ENCODE results near the gene TSPAN16.
"Not testable (repeated sequence)": the region's sequence is repeated elsewhere in the genome, so short reads cannot be mapped to it uniquely, and the experiment has no call there.

The TSPAN16 gene

DNA sequence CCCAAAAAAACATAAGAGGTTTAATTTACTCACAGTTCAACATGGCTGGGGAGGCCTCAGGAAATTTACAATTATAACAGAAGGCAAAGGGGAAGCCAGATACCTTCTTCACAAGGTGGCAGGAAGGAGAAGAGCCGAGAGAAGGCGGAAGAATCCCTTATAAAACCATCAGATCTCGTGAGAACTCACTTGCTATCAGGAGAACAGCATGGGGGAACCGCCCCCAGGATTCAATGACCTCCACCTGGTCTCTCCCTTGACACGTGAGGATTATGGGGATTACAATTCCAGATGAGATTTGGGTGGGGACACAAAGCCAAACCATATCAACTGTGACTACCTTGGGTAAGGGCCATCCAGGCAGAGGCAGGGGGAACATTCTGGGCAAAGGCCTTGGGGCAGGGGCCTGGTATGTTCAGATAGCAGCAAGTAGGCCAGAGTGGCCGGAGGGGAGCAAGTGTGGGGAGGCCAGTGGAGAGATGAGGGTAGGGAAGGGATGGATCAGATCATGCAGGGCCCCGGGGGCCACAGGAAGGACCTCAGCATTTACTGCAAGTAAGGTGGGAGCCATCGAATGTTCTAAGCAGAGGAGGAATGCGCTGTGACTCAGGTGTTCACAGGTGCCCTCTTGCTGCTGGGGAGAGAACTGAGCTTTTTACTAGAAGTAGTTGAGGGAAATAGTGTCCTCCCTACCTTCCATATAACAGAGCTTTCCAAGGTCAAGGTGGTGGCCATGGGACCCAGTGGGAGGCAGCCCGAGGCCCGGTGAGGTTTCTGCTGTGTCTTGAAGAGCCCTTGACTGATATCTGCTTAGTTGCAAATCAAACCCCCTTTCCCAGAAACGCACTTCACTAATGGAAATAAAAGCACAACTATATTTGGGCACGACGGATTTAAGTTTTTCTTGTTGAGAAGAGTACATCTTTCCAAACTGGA, 25.5 kb downstream of the TSPAN16 start:
- no peak for DNase-seq

DNA sequence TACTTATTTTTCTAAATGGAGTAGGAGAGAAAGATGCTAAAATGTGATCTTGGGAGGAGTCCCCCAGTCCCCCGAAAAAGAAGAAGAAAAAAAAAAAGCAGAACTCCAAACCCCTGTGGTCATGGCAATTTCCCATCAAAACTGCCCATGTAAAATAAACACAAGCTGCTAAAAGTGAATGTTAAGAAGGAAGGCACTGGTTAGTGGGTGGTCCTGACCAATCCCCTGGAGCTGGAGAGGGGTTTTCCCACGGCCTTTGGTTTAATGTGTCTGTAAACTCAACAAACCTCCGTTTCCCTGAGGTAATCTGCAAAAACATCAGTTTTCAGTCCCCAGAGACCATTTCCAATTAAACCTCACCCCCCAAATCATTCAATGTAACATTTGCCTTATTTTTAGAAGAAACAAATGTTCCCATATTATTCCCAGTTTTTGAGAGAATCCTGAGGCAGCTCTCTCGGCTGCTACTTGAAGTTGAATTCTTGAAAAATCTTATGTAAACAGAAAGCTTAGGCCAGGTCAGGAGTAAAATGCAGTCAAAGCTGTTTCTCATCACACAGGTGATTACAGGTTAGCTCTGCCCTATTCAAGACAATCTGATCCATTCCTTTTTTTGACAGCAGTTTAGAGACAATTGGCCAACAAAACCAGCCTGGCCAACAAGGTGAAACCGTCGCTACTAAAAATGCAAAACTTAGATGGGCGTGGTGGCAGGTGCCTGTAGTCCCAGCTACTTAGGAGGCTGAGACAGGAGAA, 26.5 kb downstream of the TSPAN16 start:
- DNase-seq, result no peak

DNA sequence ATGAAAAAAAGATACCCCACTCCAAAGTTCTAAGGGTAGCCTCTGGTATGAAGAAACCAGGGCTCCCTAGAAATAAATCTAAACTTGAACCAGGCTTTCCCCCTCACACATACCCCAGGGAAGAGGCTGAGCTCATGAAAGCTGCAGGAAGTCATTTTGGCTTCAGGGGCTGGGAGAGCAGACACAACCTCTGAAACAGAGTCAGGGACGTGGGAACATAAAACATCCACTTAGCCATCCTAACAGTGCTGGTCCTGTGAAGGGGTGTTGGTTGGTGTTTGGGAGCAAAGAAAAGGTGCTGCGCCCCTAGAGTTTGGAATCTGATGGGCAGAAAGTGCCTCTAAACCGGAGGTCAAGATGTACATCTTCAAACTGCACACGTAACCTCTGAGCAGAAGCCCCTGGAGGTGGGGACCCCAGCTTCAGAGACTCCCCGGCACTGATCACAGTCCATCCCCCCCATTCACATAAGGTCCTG, 27.7 kb downstream of the TSPAN16 start:
- no peak for DNase-seq

DNA sequence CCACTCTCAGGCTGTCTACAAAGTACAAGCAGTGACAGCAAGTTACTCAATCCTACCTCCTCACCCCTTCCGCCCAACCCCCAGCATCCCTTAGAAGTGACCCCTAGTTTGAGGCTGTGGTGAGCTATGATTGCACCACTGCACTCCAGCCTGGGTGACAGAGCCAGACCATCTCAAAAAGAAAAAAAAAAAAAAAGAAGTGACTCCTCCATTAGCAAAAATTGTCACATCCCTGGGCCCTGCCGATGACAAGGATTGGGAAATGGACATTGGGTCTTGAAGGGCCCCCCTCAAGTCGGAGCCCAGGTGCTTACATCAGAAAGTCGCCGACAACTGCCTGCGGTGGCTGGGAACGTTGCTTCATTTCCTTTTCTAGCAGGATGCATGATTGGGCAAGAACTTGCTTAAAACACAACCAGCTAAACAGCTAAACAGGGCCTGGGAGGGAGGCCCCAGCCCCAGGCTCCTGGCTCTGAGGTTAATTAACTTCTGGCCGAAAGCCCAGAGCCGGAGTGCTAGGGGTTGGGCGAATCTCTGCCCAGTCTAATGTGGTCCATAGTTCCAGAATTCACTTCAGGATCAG, 28.2 kb downstream of the TSPAN16 start:
- peak; percentile 44 for DNase-seq

DNA sequence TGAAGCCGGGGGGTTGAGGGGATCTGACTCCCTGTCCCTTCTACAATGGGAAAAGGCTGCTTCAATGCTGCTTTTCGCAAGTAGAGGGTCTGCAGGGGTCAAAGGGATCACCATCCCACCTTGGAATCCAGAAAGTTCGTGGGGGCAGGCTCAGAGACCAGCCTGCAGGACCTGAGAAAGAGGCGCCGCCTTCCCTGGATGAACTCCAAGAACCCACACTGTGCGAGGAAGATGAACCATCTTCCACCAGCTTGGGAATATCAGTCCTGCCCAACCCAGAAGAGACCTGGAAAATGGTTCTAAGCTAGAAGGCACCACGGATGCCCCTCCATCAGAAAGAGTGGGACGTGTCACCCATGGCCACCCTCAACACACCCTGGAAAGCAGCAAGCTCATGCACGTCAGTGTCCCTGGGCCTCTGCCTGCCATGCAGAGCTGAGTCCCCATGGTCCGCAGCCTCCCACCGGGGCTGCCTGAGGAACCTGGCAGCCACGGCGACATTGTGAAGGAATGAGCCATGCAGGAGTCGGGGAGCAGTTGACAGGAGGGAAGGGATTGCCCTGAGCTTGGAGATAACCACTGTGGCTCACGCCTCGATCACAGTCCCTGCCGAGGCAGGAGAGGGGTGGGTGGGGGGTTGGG, 28.9 kb downstream of the TSPAN16 start:
- DNase-seq, result no peak

DNA sequence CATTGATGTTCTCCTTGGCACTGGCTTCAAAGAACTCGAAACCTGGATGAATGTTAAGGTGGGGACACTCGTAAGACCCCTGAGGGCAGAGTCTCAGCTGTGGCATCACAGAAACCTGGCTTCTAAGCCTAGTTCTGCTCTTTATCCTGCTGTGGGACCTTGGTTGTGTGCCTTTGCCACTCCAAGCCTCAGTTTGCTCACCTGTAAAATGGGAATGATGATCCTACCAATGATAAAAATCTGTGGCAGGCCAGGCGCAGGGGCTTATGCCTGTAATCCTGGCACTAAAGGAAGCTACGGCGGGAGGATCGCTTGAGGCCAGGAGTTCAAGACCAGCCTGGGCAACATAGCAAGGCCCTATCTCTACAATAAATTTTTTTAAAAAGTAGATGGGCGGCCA, 29.6 kb downstream of the TSPAN16 start:
- DNase-seq, result no peak

DNA sequence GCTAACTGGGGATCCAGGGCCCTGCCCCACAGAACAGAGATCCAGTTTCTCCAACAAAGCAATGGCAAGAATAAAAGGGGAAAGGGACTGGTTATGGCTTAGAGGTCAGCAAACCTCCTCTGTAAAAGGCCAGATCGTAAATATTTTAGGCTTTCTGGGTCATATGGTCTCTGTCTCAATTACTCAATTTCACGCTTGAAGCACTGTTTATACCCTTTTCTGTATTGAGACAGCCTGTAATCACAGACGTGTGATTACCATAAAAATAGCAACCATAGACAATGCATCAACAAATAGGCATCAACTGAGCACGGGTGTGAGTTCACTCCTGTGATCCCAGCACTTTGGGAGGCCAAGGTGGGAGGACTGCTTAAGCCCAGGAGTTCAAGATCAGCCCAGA, 34.2 kb downstream of the TSPAN16 start:
- no peak for DNase-seq

DNA sequence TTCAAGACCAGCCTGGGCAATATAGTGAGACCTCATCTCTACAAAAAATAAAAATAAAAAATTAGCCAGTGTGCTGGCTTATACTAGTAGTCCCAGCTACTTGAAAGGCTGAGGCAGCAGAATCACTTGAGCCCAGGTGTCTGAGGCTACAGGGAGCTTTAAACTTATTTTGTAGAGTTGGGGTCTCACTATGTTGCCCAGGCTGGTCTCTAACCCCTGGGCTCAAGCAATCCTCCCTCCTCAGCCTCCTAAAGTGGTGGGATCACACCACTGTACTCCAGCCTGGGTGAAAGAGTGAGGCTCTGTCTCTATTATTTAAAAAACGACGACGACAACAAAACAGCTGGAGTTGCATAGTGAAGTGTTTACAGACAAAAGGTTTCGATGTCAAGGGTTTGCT, 35.5 kb downstream of the TSPAN16 start:
- DNase-seq, result no peak

DNA sequence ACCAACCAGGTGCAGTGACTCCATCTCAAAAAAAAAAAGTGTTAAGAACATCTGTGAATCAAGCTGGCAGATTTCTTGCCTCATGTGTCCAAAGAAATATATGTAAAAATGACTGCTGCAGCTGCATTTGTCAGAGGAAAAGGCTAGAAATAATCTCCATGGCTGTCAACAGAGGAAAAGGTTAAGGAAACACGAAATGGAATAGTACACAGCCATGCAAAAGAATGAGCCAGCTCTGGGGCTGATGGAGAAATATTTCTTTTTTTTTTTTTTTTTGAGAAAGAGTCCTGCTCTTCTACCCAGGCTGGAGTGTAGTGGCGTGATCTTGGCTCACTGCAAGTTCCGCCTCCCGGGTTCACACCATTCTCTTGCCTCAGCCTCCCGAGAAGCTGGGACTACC, 36.9 kb downstream of the TSPAN16 start:
- no peak for DNase-seq

DNA sequence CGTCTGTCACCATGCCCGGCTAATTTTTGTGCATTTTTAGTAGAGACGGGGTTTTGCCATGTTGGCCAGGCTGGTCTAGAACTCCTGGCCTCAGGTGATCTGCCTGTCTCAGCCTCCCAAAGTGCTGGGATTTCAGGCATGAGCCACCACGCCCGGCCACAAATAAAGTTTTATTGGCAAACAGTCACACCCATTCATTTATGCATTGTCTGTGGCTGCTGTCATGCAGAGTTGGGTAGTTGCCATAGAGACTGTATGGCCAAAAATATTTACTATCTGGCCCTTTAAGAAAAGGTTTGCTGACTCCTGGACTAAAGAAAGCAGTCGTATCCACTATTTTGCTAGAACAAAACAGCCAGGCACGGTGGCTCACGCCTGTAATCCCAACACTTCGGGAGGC, 37.9 kb downstream of the TSPAN16 start:
- not testable (repeated sequence) for DNase-seq

DNA sequence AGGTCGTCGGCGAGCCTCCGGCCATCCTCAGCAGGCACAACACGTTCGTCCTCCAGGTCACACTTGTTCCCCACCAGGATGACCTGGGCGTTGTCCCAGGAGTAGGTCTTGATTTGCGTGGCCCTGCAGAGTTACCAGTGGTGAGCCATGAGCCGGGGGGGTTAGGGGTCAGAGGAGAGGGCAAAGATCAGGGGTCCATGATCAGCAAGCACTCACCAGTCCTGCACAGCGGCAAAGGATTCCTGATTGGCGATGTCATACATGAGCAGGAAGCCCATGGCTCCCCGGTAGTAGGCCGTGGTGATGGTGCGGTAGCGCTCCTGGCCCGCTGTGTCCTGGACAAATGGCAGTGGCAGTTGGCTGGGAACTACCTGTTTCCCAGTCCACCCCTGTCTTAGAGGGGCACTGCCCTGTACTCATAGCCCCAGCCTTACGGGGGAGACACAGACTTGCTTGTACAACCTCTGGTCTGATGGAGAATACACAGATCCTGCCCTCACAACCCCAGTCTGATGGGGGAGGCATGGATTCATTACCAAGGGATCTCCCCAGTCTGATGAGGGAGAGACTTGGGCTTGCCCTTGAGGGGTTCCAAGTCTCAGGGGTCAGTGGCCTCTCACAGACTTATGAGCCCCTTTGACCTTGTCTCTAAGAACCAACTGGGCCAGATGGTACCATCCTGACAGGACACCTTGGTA, 39.6 kb downstream of the TSPAN16 start:
- no peak for DNase-seq

DNA sequence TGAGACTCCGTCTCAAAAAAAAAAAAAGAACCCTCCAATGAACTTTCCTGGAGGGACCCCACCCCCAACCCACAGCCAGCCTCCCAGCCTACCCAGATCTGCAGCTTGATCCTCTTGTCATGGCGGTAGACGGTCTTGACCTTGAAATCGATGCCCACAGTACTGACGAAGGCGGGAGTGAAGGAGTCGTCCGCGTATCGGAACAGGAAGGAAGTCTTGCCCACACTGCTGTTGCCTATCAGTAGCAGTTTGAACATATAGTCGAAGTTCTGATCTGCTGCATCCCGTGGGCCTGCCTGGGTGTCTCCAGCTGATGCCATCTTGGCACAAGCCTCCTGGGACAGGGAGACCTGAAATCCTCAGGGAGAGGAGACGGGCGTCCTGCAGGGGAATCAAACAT, 41.1 kb downstream of the TSPAN16 start:
- no peak for DNase-seq

DNA sequence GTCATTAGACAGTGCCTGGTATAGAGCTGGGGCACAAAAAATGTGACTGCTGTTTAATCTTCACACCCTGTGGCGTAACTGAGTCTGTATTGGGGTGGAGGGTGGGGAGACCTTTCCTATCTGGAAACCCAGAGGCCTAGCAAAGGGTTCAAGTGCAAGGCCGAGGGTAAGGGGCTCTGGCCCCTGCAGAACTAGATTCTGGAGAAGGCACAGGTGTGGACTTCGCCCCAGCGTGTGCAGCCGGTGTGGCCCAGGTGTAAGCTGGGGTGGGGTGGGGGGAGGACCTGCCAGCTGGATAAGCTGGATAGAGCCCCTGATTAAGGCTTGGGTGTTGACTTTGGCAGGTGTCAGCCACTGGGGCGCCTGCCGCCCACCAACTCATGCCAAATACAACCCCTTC, 42.2 kb downstream of the TSPAN16 start:
- no peak for DNase-seq

DNA sequence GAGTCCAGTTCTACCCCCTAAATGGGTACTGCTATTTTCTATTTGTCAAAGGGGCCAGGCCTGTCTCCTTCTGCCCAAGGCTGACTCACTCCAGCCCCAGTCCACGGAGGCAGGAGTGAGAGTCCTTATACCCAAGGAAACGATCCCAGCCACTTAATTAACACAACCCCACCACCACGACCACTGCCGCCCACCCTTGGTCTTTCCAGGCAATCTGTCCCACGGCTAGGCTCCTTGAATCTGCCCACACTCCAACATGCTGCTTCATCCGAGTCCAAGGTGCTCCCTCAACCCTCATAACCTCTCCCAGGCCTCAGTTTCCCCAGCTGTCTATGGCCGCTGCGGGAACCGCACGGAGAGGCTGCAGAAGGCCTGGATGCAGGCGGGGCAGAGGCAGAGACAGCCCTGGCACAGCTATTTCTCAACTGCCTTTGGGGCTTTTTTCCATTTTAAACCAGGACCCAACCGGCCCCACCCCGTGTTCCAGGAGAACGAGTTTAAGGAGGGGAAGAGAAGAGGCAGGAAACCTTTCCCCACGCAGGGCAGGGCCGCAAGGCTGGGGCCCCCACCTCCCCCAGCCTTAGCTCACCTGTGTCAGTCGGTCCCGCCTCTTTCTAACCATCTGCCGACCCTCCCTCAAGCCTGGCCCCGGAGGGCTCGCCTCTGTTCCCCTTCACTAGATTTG, 42.8 kb downstream of the TSPAN16 start:
- DNase-seq, result no peak

DNA sequence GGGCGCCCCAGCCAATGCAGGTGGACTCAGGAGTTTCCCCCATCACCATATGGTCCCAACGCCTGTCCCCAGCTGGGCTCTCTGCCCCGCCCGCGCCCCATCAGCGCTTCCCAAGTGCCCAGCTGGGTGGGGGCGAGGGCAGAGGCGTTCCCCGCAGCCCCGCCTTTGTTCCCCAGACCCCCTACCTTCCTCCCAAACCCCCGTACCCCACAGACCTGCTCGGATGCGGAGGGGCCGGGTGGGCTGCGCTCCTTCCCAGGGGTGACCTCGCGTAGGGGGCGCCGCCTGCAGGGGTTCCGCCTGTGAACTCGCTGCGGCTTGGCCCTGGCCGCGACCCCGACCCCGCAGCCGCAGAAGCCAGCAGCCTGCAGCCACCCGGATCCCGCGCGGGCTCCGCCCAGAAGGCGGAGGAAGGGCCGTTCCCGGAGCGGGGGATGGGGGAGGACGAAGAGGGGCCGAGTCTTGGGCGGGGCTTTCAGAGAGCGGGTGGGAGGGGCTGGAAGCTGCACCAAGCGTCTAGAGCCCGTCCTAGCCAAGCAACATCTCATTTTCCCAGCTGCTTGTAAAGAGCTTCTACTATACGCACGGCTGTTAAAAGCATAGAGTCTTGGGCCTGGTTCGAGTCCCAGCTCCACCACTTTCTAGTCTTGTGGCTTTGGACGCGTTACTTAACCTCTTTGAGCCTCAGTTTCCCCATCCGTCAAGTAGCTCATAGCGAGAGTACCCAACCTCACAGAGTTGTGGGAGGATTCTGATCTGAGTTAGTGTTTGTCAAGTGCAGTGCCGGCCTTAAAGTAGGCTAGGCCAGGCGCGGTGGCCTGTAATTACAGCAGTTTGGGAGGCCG, 43.5 kb downstream of the TSPAN16 start, which contains the start of gene RAB3D:
RAB3D (minus strand) TSS at position 404 of the 845 bp plus-strand sequence. CDS start 2,258 bp downstream, outside the sequence.
- DNase-seq, result peak; percentile 93

DNA sequence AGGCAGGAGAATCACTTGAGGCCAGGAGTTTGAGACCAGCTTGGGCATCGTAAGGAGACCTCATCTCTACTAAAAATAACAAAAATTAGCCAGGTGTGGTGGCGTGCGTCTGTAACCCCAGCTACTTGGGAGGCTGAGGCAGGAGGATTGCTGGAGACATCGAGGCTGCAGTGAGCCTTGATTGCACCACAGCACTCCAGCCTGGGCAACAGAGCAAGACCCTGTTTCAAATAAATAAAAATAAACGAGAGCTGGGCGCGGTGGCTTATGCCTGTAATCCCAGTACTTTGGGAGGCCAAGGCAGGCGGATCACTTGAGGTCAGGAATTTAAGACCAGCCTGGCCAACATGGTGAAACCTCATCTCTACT, 44.1 kb downstream of the TSPAN16 start:
- not testable (repeated sequence) for DNase-seq

DNA sequence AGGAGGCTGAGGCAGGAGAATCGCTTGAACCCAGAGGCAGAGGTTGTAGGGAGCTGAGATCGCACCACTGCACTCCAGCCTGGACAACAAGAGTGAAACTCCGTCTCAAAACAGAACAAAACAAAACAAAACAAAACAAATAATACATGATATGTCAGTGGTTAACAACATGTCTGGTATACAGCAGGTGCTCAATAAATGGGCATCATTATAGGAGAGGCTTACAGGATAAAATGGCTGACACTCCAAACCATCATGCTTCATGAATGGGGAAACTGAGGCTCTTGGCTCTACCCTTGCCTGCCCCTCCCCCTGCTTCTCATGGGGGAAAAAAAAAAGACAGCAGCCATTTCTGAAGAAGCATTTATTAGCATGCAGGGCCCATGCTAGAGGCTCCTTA, 46.5 kb downstream of the TSPAN16 start:
- no peak for DNase-seq

DNA sequence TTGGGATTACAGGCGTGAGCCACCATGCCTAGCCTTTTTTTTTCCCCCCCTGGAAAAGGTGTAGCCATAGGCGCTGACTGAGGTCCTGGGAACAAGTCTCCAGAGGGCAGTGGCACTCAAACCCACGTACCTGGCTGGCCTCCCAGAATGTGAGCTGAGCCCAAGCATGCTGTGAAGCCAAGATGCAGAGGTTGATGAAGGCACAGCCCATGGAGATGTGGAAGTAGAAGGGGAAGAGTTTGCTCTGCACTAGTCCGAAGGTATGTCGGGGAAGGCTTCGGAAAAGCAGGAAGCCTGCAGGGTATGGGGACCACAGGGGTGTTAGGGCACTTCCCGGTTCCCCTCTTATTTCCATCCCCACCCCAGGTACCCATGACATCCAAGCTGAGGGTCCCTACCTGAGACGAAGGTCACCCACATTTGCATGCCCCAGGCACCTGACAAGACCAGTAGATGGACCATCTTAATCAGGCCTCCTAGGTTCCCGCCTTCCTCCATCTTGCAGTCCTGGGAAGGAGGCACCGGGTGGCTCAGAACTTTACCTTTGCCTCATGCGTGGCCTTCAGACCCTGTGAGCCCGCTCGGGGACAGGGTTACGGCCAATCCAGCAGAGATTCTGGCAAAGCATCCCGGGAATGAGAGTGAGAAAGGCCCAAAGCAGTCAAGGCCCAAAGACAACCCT, 49.3 kb downstream of the TSPAN16 start:
- DNase-seq, result no peak

DNA sequence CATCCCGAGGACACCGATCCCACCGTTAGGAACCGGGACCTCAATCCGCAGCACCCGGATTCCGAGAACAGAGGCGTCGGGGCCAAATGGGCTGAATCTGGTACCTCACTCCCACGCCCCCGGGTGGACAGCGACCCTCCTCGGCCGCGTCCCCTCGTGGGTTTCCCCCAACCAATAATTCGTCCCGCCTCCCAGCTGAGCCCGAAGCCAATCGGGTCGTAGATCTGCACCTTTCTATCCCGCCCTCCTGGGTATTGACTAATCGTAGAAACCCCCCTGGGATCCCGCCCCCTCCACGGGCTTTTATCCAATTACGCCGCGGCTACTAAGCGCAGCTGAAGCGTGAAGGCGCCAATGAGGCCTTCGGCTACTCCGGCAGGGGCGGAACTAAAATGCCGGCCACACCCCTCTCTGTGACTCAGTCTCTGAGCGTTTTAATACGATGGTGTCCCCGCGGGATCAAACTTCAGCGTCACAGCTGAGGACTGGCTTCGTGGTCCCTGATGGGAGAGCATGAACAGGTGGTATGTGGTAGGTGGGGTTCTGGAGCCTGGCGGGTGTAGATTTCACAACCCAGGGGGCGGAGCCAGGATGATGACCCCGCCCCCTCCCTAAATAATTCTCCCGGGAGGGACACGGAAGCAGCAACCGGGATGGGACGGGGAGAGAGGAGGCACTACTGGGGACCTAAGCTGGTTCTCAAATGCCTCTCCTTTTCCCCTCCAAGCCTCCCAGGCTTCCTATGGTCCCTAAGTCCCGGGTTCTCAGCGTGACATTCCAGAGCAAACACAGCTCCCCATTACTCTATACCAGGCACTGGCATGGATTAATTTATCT, 50.4 kb downstream of the TSPAN16 start, which contains the start of the genes CCDC159 and TMEM205:
CCDC159 (plus strand) TSS at position 416 of the 837 bp plus-strand sequence; CDS start at position 504, 88 bp downstream.
TMEM205 (minus strand) TSS at position 165 of the 837 bp plus-strand sequence. CDS start 649 bp downstream, outside the sequence.
- DNase-seq, result peak; percentile 99
